H1 (cell line): ENCODE results near the gene RERE. TPM values are rescaled to one million over a fixed set of nuclear protein-coding genes. Genes with fewer than 3 reads are reported as not detected.
A peak's percentile ranks its signal among the peaks of the same experiment; 100 is the strongest.

Experiments used
- CTCF ChIA-PET: fragments of 300-600 bp; sonication (Branson Sonifier 250); formaldehyde crosslinking; loops from one replicate; lab custom pipeline; 2021; ENCODE audit not compliant: partially characterized antibody; lab: Charles Lee
- POLR2A ChIA-PET: fragments of 300-600 bp; sonication (Branson Sonifier 250); formaldehyde crosslinking; loops from one replicate; lab custom pipeline; 2021; ENCODE audit warnings: inconsistent platforms; ENCODE audit not compliant: partially characterized antibody; lab: Charles Lee
- DNase-seq, 2 experiments: peaks; one replicate each; pipeline versions ENCODE4 v3.0.0 to v3.0.0-alpha.2; 2010 to 2022; ENCODE audit warnings: low spot score in 2 of 2, low read depth in 1 of 2, mixed read lengths in 1 of 2
- FAIRE-seq: peaks from 2 replicates; lab custom pipeline; 2011; peaks lifted over from hg19 to GRCh38; lab: Jason Lieb, UNC
- H2AFZ ChIP-seq: 2 replicates; pipeline ENCODE4 v1.8.1; 2012; ENCODE audit warnings: low read length, inconsistent platforms
- H2AK5ac ChIP-seq: 2 replicates; pipeline ENCODE4 v1.6.1; 2013; ENCODE audit warnings: low read depth, low read length
- H2BK120ac ChIP-seq: replicated peaks from 2 replicates; pipeline ENCODE3; 2013; ENCODE audit warnings: low read depth, low read length, inconsistent platforms
- H2BK12ac ChIP-seq: 2 replicates; pipeline ENCODE4 v1.6.1; 2013; ENCODE audit warnings: low read depth, low read length
- H2BK15ac ChIP-seq: 2 replicates; pipeline ENCODE4 v1.6.1; 2013; ENCODE audit warnings: low read length
- H2BK20ac ChIP-seq: 2 replicates; pipeline ENCODE4 v1.6.1; 2013; ENCODE audit warnings: low read length
- H2BK5ac ChIP-seq: 2 replicates; pipeline ENCODE4 v1.6.1; 2013; ENCODE audit warnings: low read depth, low read length
- H3K14ac ChIP-seq: 2 replicates; pipeline ENCODE4 v1.6.1; 2013; ENCODE audit warnings: inconsistent platforms; ENCODE audit not compliant: insufficient read length
- H3K18ac ChIP-seq: 2 replicates; pipeline ENCODE4 v1.6.1; 2013; ENCODE audit warnings: low read length; ENCODE audit errors: extremely low read depth
- H3K23ac ChIP-seq: 2 replicates; pipeline ENCODE4 v1.6.1; 2013; ENCODE audit warnings: inconsistent platforms; ENCODE audit not compliant: insufficient read length
- H3K23me2 ChIP-seq: 2 replicates; pipeline ENCODE4 v1.6.1; 2013; ENCODE audit warnings: low read depth, low read length
- H3K27ac ChIP-seq: 2 replicates; pipeline ENCODE4 v1.6.1; 2011; ENCODE audit warnings: low read depth, low read length, inconsistent platforms
- H3K27me3 ChIP-seq, 4 experiments: replicated peaks in 1 of 4; 1 replicate in 1 of 4; 2 replicates in 3 of 4; pipeline versions ENCODE4 v1.6.1 to v1.8.1; 2011 to 2013; ENCODE audit warnings: low read length in 3 of 4, mild to moderate bottlenecking in 3 of 4, inconsistent platforms in 2 of 4, mixed read lengths in 2 of 4, moderate library complexity in 1 of 4; ENCODE audit not compliant: control insufficient read depth in 3 of 4, insufficient read depth in 3 of 4; ENCODE audit errors: extremely low read depth in 1 of 4
- H3K36me3 ChIP-seq, 4 experiments: 2 replicates each; pipeline versions ENCODE4 v1.6.1 to v1.8.1; 2011 to 2013; ENCODE audit warnings: mild to moderate bottlenecking in 4 of 4, low read length in 3 of 4, moderate library complexity in 2 of 4, control low read depth in 1 of 4, inconsistent platforms in 1 of 4; ENCODE audit not compliant: insufficient read depth in 4 of 4, control insufficient read depth in 2 of 4
- H3K4ac ChIP-seq: replicated peaks from 2 replicates; pipeline ENCODE3; 2013; ENCODE audit warnings: low read length, low read depth, mixed read lengths, inconsistent platforms; ENCODE audit not compliant: insufficient read length
- H3K4me1 ChIP-seq, 4 experiments: replicated peaks in 1 of 4; 1 replicate in 1 of 4; 2 replicates in 3 of 4; pipeline versions ENCODE4 v1.6.1 to v1.8.1; 2011 to 2013; ENCODE audit warnings: low read length in 3 of 4, inconsistent platforms in 2 of 4, mixed read lengths in 1 of 4; ENCODE audit not compliant: insufficient read depth in 4 of 4, control insufficient read depth in 3 of 4
- H3K4me2 ChIP-seq, 2 experiments: 2 replicates each; pipeline versions ENCODE4 v1.6.1 to v1.8.1; 2011 to 2013; ENCODE audit warnings: low read depth in 2 of 2, low read length in 2 of 2, control low read depth in 1 of 2, inconsistent platforms in 1 of 2, mild to moderate bottlenecking in 1 of 2; ENCODE audit not compliant: insufficient read depth in 1 of 2
- H3K4me3 ChIP-seq, 4 experiments: fragments of 200-600, 300-600 bp in 1 of 4; sonication (generic), shearing (Covaris generic), sonication (Bioruptor Twin) in 1 of 4; 2 replicates each; pipeline versions ENCODE4 v1.5.1 to v1.8.1; 2011 to 2016; ENCODE audit warnings: low read length in 4 of 4, low read depth in 3 of 4, control low read depth in 2 of 4, inconsistent platforms in 2 of 4, mild to moderate bottlenecking in 2 of 4, mixed read lengths in 1 of 4, moderate library complexity in 1 of 4; ENCODE audit not compliant: insufficient read depth in 2 of 4; ENCODE audit errors: extremely low read depth in 1 of 4
- H3K56ac ChIP-seq: replicated peaks from 2 replicates; pipeline ENCODE3; 2013; ENCODE audit warnings: low read depth, mild to moderate bottlenecking, mixed read lengths, low read length, inconsistent platforms; ENCODE audit not compliant: insufficient read length
- H3K79me1 ChIP-seq: 2 replicates; pipeline ENCODE4 v1.6.1; 2013; ENCODE audit warnings: low read depth, low read length, control low read depth
- H3K79me2 ChIP-seq, 2 experiments: 2 replicates each; pipeline versions ENCODE4 v1.6.1 to v1.8.1; 2012 to 2013; ENCODE audit warnings: low read length in 2 of 2, mild to moderate bottlenecking in 2 of 2, inconsistent platforms in 1 of 2; ENCODE audit not compliant: insufficient read depth in 2 of 2, control insufficient read depth in 1 of 2
- H3K9ac ChIP-seq, 4 experiments: replicated peaks in 1 of 4; 1 replicate in 1 of 4; 2 replicates in 3 of 4; pipeline versions ENCODE4 v1.6.1 to v1.8.1; 2011 to 2013; ENCODE audit warnings: low read depth in 3 of 4, low read length in 3 of 4, control low read depth in 2 of 4, mild to moderate bottlenecking in 2 of 4, moderate library complexity in 2 of 4, inconsistent platforms in 1 of 4; ENCODE audit errors: extremely low read depth in 1 of 4
- H3K9me3 ChIP-seq, 2 experiments: 2 replicates each; pipeline versions ENCODE4 v1.6.1 to v1.8.1; 2012 to 2013; ENCODE audit warnings: mild to moderate bottlenecking in 2 of 2, moderate library complexity in 2 of 2, control low read depth in 1 of 2, inconsistent platforms in 1 of 2, low read depth in 1 of 2, low read length in 1 of 2, mixed read lengths in 1 of 2; ENCODE audit not compliant: insufficient read depth in 2 of 2
- H4K20me1 ChIP-seq, 2 experiments: replicated peaks in 1 of 2; 2 replicates each; pipeline versions ENCODE3 to v1.8.1; 2011 to 2013; ENCODE audit warnings: inconsistent platforms in 2 of 2, low read length in 2 of 2, mild to moderate bottlenecking in 1 of 2; ENCODE audit not compliant: insufficient read depth in 2 of 2, control insufficient read depth in 1 of 2
- H4K5ac ChIP-seq: 2 replicates; pipeline ENCODE4 v1.6.1; 2013; ENCODE audit warnings: low read length, low read depth, mixed read lengths, inconsistent platforms; ENCODE audit not compliant: insufficient read length
- H4K8ac ChIP-seq: 2 replicates; pipeline ENCODE4 v1.8.0; 2013; ENCODE audit warnings: mild to moderate bottlenecking, moderate library complexity, low read length, inconsistent platforms; ENCODE audit not compliant: insufficient read depth; ENCODE audit errors: extremely low read depth
- H4K91ac ChIP-seq: replicated peaks from 2 replicates; pipeline ENCODE3; 2013; ENCODE audit warnings: low read length, mixed read lengths, inconsistent platforms; ENCODE audit not compliant: insufficient read length
- ATF2 ChIP-seq: IDR thresholded peaks from 2 replicates; pipeline ENCODE4 v1.6.1; 2012; ENCODE audit warnings: low read length, inconsistent platforms
- CBX5 ChIP-seq: fragments of 300-800, 300-1000 bp; sonication (generic); IDR thresholded peaks from 2 replicates; pipeline ENCODE4 v1.7.1; 2016; ENCODE audit warnings: antibody characterized with exemption, low read length, low read depth
- JUND ChIP-seq: IDR thresholded peaks from 2 replicates; pipeline ENCODE4 v1.6.1; 2011; ENCODE audit warnings: mild to moderate bottlenecking, improper control_type of control experiment, low read length
- POLR2A ChIP-seq, 2 experiments: IDR thresholded peaks; 1 replicate in 1 of 2; 2 replicates in 1 of 2; pipeline ENCODE4 v1.6.1; 2011; ENCODE audit warnings: low read depth in 2 of 2, low read length in 2 of 2, mild to moderate bottlenecking in 2 of 2; ENCODE audit errors: control extremely low read depth in 1 of 2
- RNF2 ChIP-seq: fragments of 200-900, 300-1000 bp; sonication (generic); IDR thresholded peaks from 2 replicates; pipeline ENCODE4 v1.7.1; 2016; ENCODE audit warnings: borderline replicate concordance, low read depth, mild to moderate bottlenecking, antibody characterized with exemption, low read length; ENCODE audit not compliant: poor library complexity, severe bottlenecking; ENCODE audit errors: missing control alignments
- TAF1 ChIP-seq: IDR thresholded peaks from 2 replicates; pipeline ENCODE4 v1.6.1; 2011; ENCODE audit warnings: mild to moderate bottlenecking, low read depth, low read length
- whole genome bisulfite sequencing, 2 experiments: shearing (Covaris generic) in 1 of 2; methylation state at CpG; one replicate each; pipeline versions ENCODE4 v1.1.6 to v1.1.7; 2013 to 2015; ENCODE audit warnings: low lambda C conversion rate in 2 of 2, mixed read lengths in 2 of 2, inconsistent platforms in 1 of 2, low coverage in 1 of 2, missing lambda C conversion rate in 1 of 2; ENCODE audit not compliant: insufficient replicate concordance in 2 of 2, insufficient coverage in 1 of 2, insufficient read length in 1 of 2; ENCODE audit errors: extremely low coverage in 1 of 2, missing lambda C conversion rate in 1 of 2; 5-methylcytosine and 5-hydroxymethylcytosine counted together
- polyA plus RNA-seq, 7 experiments: library from polyadenylated mRNA; depleted of rRNA in 3 of 7; stranded (reverse) in 5 of 7; unstranded in 2 of 7; fragments of >200 nt in 5 of 7; fragments of 200-250 nt in 2 of 7; gene quantifications; 1 replicate in 5 of 7; 2 replicates in 1 of 7; 4 replicates in 1 of 7; pipeline versions ENCODE4 v1.2.1 to v1.2.3, GENCODE V29; 2011 to 2013; ENCODE audit warnings: missing spikeins in 2 of 7, mixed read lengths in 2 of 7
- total RNA-seq: library from RNA; stranded (reverse); fragmentation: NEBNext Ultra II Directional; extraction: Animal tissue kit (Norgen Biotek cat#: 25700); gene quantifications from 2 replicates; pipeline ENCODE4 v1.2.1, GENCODE V29; 2021

RERE gene
- total and polyA plus RNA-seq, 2 of the 8 experiments (the other 6 are each of a cell fraction or from before 2014, with no cell fraction given), result 15.3 to 142 TPM

- DNase-seq (peak in 1 of 2 experiments; percentile 48), FAIRE-seq (no peak)
- CTCF ChIA-PET, result interaction anchor here (0.6 to 7.6 kb wide), 36 partner anchors 8 to 671 kb away, joined by 3 to 73 read pairs (median 4); partner anchors contain the start of gene SLC45A1
- Histone ChIP-seq H4K20me1 (peaks cover 2 to 3% of the 10 kb centered on the region in 2 experiments), H3K9me3 (no peaks in the 10 kb centered on the region), H2BK5ac (peak overlapping the region; percentile 18; the same call in 1 of the 2 replicates), H3K23ac (no peak overlapping the region), H2AFZ (no peak overlapping the region), H3K79me2 (no peaks in the 10 kb centered on the region), H3K4me1 (peaks cover 0 to 11% (median 3%) of the 10 kb centered on the region in 4 experiments; a peak in 5 of 7 replicates), H4K8ac (peak overlapping the region; percentile 53; the same call in 1 of the 2 replicates), H4K5ac (peak overlapping the region; percentile 25), H3K9ac (no peak overlapping the region), H3K14ac (no peak overlapping the region), H4K91ac (no peak overlapping the region), H2BK20ac (no peak overlapping the region), H2BK12ac (peak overlapping the region; percentile 56; the same call in 1 of the 2 replicates), H2BK120ac (no peak overlapping the region), H3K18ac (peak overlapping the region; percentile 62; the same call in 1 of the 2 replicates), H3K4ac (no peak overlapping the region), H3K23me2 (no peaks in the 10 kb centered on the region), H2BK15ac (no peak overlapping the region), H3K79me1 (no peaks in the 10 kb centered on the region), H3K27me3 (no peaks in the 10 kb centered on the region), H3K4me3 (no peak overlapping the region), H2AK5ac (peak overlapping the region; percentile 83; the same call in 1 of the 2 replicates), H3K36me3 (peaks cover under 1 to 22% (median 10%) of the 10 kb centered on the region in 4 experiments; a peak in 6 of 8 replicates), H3K56ac (no peak overlapping the region), H3K4me2 (no peak overlapping the region), H3K27ac (no peak overlapping the region)
- TF ChIP-seq JUND, result no peak
- TF ChIP-seq CBX5, result no peak
- TF ChIP-seq POLR2A (IDR thresholded peaks at IDR 0.05; ENCODE audit: control extremely low read depth in 1 of 2, low read depth in 2 of 2, low read length in 2 of 2), result peak; percentile 6 to 57; a peak in 1 of 3 replicates
- TF ChIP-seq RNF2, result no peak
- TF ChIP-seq TAF1, result no peak
- peak; percentile 27; the same call in 1 of the 2 replicates for TF ChIP-seq ATF2
- WGBS, 2 experiments, result 86% methylated on average over 24 of the region's 24 CpGs; no CpG with 5 or more reads in 1 of the 2 experiments
- POLR2A ChIA-PET, result interaction anchor here (0.5 to 2.2 kb wide), 8 partner anchors 8 to 416 kb away, joined by 3 to 7 read pairs (median 3); no protein-coding TSS in a partner anchor
These were observed 466.3 kb downstream of the RERE start for GRCh38 chr1:8350914-8351684.
